LNCaP clone FGC (cell line): ENCODE results near the gene BCAS3.
"Not testable (repeated sequence)": the region's sequence is repeated elsewhere in the genome, so short reads cannot be mapped to it uniquely, and the experiment has no call there.

ENCODE experiments used
- DNase-seq: peaks from one replicate; pipeline ENCODE4 v3.0.0-alpha.2; 2011; ENCODE audit warnings: low read depth
- H3K4me3 ChIP-seq: 2 replicates; pipeline ENCODE4 v1.5.1; 2011; ENCODE audit warnings: mild to moderate bottlenecking, low read depth, low read length, control low read depth
- TF ChIP-seq, protein P1 (sequence below): IDR thresholded peaks from 2 replicates; pipeline ENCODE4 v1.5.1; 2012; ENCODE audit warnings: mild to moderate bottlenecking; ENCODE audit not compliant: control insufficient read depth, insufficient read depth; ENCODE audit errors: extremely low read depth

Gene BCAS3

DNA sequence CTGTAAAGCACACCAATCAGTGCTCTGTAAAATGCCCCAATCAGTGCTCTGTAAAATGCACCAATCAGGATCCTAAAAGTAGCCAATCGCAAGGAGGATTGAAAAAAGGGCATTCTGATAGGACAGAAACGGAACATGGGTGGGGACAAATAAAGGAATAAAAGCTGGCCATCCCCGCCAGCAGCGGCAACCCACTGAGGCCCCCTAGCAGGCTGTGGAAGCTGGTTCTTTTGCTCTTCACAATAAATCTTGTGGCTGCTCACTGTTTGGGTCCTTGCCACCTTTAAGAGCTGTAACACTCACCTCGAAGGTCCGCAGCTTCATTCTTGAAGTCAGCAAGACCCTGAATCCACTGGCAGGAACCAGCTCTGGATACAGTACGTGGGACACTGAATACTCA lies 559.6 kb downstream of the BCAS3 start:
- no peak for DNase-seq
- TF ChIP-seq, protein P1, sequence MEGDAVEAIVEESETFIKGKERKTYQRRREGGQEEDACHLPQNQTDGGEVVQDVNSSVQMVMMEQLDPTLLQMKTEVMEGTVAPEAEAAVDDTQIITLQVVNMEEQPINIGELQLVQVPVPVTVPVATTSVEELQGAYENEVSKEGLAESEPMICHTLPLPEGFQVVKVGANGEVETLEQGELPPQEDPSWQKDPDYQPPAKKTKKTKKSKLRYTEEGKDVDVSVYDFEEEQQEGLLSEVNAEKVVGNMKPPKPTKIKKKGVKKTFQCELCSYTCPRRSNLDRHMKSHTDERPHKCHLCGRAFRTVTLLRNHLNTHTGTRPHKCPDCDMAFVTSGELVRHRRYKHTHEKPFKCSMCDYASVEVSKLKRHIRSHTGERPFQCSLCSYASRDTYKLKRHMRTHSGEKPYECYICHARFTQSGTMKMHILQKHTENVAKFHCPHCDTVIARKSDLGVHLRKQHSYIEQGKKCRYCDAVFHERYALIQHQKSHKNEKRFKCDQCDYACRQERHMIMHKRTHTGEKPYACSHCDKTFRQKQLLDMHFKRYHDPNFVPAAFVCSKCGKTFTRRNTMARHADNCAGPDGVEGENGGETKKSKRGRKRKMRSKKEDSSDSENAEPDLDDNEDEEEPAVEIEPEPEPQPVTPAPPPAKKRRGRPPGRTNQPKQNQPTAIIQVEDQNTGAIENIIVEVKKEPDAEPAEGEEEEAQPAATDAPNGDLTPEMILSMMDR = no peak
- no peak overlapping the region for H3K4me3 ChIP-seq

DNA sequence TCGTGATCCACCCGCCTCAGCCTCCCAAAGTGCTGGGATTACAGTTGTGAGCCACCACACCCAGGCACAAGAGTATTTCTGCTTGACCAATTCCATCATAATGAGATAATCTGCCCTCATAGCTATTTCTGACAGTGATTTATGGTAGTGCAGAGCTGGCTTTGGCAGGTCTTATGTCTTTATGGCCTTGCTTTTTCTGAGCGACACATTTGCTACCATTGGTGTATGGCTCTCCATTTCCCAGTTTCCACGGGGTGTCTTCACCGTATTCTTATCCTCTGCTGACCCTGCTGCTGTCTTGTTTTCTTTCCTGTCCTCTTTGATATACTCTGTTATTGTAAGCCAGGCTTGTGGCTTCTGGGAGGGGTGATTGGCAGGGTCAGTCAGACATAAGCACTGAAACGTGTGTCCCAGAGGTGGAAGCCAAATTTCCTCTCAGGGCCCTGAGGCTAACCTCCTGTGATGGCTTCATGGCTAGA lies 560.8 kb downstream of the BCAS3 start:
- no peak overlapping the region for H3K4me3 ChIP-seq
- TF ChIP-seq, protein P1 = no peak
- DNase-seq = no peak

DNA sequence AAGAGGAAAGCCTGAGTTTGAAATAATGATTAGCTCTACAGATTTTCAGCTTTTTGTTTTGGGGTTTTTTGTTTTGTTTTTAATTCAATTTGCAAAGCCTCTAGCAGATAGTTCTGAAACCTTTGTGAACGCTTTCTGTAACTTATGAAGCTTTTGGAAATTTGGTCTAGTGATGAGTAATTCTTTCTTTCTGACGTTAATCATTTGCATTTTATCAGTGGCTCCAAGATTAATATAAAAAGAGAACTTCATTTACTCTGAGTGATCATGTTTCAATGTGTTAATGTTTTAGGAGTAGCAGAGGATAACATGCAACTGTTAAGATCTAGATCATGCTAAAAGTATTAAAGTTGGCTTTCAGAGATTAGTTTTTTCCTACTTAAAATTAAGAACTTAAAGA lies 561.7 kb downstream of the BCAS3 start:
- TF ChIP-seq, protein P1 = no peak
- H3K4me3 ChIP-seq = no peak overlapping the region
- no peak for DNase-seq

DNA sequence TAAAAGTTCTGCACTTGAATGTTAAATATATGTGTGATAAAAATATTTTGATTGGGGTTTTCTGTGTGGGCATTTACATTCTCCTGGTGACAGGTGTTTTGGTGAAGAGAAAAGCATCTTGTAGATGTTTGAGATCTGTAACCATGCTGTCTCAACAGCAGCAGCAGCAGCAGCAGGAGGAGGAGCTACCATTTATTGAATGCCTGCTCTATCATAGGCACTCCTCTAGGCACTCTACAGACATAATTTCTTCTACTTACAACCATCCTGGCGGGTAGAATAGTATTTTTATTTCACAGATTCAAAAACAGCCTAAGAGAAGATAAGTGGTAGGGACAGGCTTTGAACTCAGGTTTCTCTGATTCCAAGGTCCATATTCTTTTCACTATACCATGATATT lies 562.3 kb downstream of the BCAS3 start:
- H3K4me3 ChIP-seq = no peak overlapping the region
- TF ChIP-seq, protein P1 = no peak

DNA sequence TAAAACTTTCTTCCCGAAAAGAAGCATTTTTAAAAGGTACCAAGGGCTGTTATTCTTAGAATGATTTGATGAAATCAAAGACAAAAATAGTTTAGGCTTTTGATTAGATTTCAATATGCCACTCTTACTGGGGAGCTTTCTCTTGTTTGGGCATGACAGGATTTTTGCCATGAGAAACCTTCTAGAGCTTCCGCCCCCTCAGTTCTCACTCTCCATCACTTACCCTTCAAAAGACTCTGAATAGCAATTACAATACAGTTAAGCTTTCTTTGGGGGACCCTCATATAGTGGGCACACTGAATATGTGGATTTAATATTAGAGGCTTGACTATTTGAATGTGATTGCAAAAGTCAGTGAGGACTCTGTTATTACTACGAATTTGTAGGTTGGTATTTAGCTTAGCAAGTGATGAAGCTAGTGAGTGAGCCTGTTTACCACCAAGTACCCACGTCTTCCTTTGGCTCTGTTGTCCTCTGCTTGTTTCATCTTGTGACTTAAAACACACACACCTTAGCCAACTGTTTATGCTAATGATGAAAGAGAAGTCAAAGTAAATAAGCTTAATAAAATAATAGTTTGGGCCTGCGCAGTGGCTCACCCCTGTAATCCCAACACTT lies 563.3 kb downstream of the BCAS3 start:
- TF ChIP-seq, protein P1 = no peak
- no peak overlapping the region for H3K4me3 ChIP-seq
- no peak for DNase-seq

More for the DNA sequence above, 562.3 kb downstream of the BCAS3 start:
- DNase-seq = no peak

DNA sequence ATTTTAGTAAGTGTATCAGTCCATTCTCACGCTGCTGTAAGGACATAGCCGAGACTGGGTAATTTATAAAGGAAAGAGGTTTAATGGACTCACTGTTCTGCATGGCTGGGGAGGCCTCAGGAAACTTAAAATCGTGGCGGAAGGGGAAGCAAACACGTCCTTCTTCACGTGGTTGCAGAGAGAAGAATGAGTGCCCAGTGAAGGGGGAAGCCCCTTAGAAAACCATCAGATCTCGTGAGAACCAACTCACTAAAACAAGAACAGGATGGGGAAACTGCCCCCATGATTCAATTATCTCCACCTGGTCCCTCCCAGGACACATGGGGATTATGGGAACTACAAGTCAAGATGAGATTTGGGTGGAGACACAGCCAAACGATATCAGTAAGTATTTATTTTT lies 567.3 kb downstream of the BCAS3 start:
- not testable (repeated sequence) for H3K4me3 ChIP-seq, DNase-seq

DNA sequence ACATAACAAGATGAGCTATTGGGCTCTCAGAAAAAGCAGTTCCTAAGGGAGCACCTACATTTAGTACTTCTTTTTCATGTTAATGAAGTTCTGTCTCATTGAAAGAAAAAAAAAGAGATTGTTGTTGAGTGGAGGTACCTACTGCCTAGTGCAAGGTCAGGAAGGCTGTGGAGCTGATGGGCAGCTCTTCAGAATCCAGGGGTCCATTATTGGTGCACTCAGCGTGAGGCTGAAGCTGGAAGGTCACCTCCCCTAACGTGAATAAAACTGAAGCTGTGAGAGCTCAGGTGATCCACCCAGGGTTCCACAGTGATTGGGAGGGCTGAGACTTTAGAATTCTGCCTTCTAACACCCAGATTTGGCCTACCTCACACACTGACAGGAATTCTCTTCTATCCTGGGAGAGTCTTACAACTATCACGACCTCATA lies 568.1 kb downstream of the BCAS3 start:
- DNase-seq = no peak
- H3K4me3 ChIP-seq = no peak overlapping the region
- TF ChIP-seq, protein P1 = no peak
